Osteoblast (primary cell): ENCODE results near the gene POLR2C. TPM values are rescaled to one million over a fixed set of nuclear protein-coding genes. Genes with fewer than 3 reads are reported as not detected.

Source experiments
- DNase-seq: peaks from one replicate; pipeline ENCODE4 v3.0.0; 2011; ENCODE audit warnings: low spot score, mixed read lengths; ENCODE audit not compliant: insufficient read length; ENCODE audit errors: missing footprints
- H2AFZ ChIP-seq: 2 replicates; pipeline ENCODE4 v1.6.0; 2011; ENCODE audit warnings: mild to moderate bottlenecking, low read length
- H3K27ac ChIP-seq: 2 replicates; pipeline ENCODE4 v1.5.1; 2011; ENCODE audit warnings: mild to moderate bottlenecking, low read depth, low read length, moderate library complexity
- H3K27me3 ChIP-seq: 2 replicates; pipeline ENCODE4 v1.6.0; 2012; ENCODE audit warnings: mild to moderate bottlenecking, control low read depth, inconsistent platforms, low read length, moderate library complexity; ENCODE audit not compliant: insufficient read depth
- H3K36me3 ChIP-seq: 2 replicates; pipeline ENCODE4 v1.5.1; 2011; ENCODE audit warnings: mild to moderate bottlenecking, low read length, control low read depth, moderate library complexity; ENCODE audit not compliant: insufficient read depth
- H3K4me1 ChIP-seq: 2 replicates; pipeline ENCODE4 v1.5.1; 2011; ENCODE audit warnings: mild to moderate bottlenecking, low read length, control low read depth, moderate library complexity; ENCODE audit not compliant: insufficient read depth
- H3K4me2 ChIP-seq: 2 replicates; pipeline ENCODE4 v1.6.0; 2011; ENCODE audit warnings: mild to moderate bottlenecking, low read length; ENCODE audit not compliant: insufficient read depth
- H3K4me3 ChIP-seq: fragments of 200-600 bp; sonication (generic); 3 replicates; pipeline ENCODE4 v1.5.1; 2012; ENCODE audit warnings: mild to moderate bottlenecking, low read length, inconsistent platforms; ENCODE audit not compliant: insufficient read depth
- H3K79me2 ChIP-seq: 2 replicates; pipeline ENCODE4 v1.6.0; 2012; ENCODE audit warnings: mild to moderate bottlenecking, low read length, control low read depth, inconsistent platforms; ENCODE audit not compliant: insufficient read depth
- H3K9me3 ChIP-seq: 2 replicates; pipeline ENCODE4 v1.5.1; 2011; ENCODE audit warnings: low read depth, low read length, control low read depth
- H4K20me1 ChIP-seq: 2 replicates; pipeline ENCODE4 v1.6.0; 2012; ENCODE audit warnings: mild to moderate bottlenecking, low read length, control low read depth; ENCODE audit not compliant: insufficient read depth
- CTCF ChIP-seq: IDR thresholded peaks from 2 replicates; pipeline ENCODE4 v1.5.1; 2011; ENCODE audit warnings: mild to moderate bottlenecking, low read depth, low read length, moderate library complexity; ENCODE audit errors: extremely low read depth
- total RNA-seq: library from RNA; depleted of rRNA; stranded (reverse); fragments of >200 nt; gene quantifications from 2 replicates; pipeline ENCODE4 v1.2.3, GENCODE V29; 2012

The POLR2C gene
- total RNA-seq, 1 donor: 95.2 TPM

GRCh38 chr16:57513371-57514102 lies 51.1 kb downstream of the POLR2C start:
- Histone ChIP-seq H3K79me2 (no peaks in the 10 kb centered on the region), H4K20me1 (no peaks in the 10 kb centered on the region), H2AFZ (no peak overlapping the region), H3K4me2 (no peak overlapping the region), H3K36me3 (peaks cover 5% of the 10 kb centered on the region), H3K27ac (no peak overlapping the region), H3K4me1 (no peaks in the 10 kb centered on the region), H3K9me3 (no peaks in the 10 kb centered on the region), H3K27me3 (no peaks in the 10 kb centered on the region), H3K4me3 (no peak overlapping the region)
- no peak for TF ChIP-seq CTCF
- DNase-seq: peak; percentile 58

- Histone ChIP-seq H2AFZ (no peak overlapping the region), H4K20me1 (no peaks in the 10 kb centered on the region), H3K79me2 (no peaks in the 10 kb centered on the region), H3K4me3 (no peak overlapping the region), H3K4me1 (no peaks in the 10 kb centered on the region), H3K4me2 (no peak overlapping the region), H3K27ac (no peak overlapping the region), H3K36me3 (peaks cover 5% of the 10 kb centered on the region), H3K9me3 (no peaks in the 10 kb centered on the region), H3K27me3 (no peaks in the 10 kb centered on the region)
- TF ChIP-seq CTCF: no peak
- no peak for DNase-seq
These were observed 51.9 kb downstream of the POLR2C start for GRCh38 chr16:57514371-57514770.

- no peak overlapping the region for H3K4me2 ChIP-seq
- no peak overlapping the region for H3K27ac ChIP-seq
- peaks cover 5% of the 10 kb centered on the region for H3K36me3 ChIP-seq
- H3K79me2 ChIP-seq: no peaks in the 10 kb centered on the region
- DNase-seq: peak; percentile 77
- H3K9me3 ChIP-seq: no peaks in the 10 kb centered on the region
- H3K4me3 ChIP-seq: no peak overlapping the region
- no peak overlapping the region for H2AFZ ChIP-seq
- H3K4me1 ChIP-seq: no peaks in the 10 kb centered on the region
- H4K20me1 ChIP-seq: no peaks in the 10 kb centered on the region
- H3K27me3 ChIP-seq: no peaks in the 10 kb centered on the region
- no peak for TF ChIP-seq CTCF
These were observed 52.5 kb downstream of the POLR2C start for GRCh38 chr16:57514791-57515600.

GRCh38 chr16:57516176-57516725 lies 53.8 kb downstream of the POLR2C start:
- Histone ChIP-seq H3K4me1 (no peaks in the 10 kb centered on the region), H2AFZ (no peak overlapping the region), H3K4me3 (no peak overlapping the region), H3K36me3 (peaks cover 5% of the 10 kb centered on the region), H3K79me2 (no peaks in the 10 kb centered on the region), H4K20me1 (no peaks in the 10 kb centered on the region), H3K4me2 (no peak overlapping the region), H3K9me3 (no peaks in the 10 kb centered on the region), H3K27me3 (no peaks in the 10 kb centered on the region), H3K27ac (no peak overlapping the region)
- no peak for TF ChIP-seq CTCF
- peak; percentile 66 for DNase-seq
